Cerebellar nuclear complex (tissue), 1 donor: ENCODE data around the gene CPLANE2.

Experiments
- DNase-seq, 2 experiments: peaks; one replicate each; lab custom pipeline; 2025; lab: John Stamatoyannopoulos, UW

The CPLANE2 gene

DNA sequence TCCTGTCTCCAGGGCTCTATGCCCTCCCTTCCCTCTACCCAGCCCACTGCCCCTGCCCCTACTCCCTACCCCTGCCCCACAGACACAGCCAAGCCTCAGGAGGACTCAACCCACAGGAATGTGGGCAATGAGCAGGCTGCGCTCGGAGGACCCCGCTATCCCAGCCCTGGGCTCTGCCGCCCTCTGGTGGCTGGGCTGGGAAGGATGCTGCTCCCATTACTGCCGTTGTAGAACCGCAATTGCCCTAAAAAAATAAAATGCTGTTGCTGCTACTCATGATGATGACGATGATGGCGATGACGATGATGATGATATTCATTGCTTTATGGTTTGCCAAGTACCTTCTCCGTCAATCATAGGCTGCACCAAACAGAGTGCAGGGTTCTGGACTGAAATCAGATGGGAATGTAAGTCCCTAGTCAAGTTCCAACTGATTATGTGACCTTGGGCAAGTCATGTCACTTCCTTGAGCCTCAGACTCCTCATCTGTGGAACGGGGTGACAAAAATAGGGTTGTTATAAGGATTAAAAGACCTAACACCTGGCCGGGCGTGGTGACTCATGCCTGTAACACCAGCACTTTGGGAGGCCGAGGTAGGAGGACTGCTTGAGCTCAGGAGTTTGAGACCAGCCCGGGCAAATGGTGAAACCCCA lies 49.1 kb downstream of the CPLANE2 start:
- no peak for DNase-seq

DNA sequence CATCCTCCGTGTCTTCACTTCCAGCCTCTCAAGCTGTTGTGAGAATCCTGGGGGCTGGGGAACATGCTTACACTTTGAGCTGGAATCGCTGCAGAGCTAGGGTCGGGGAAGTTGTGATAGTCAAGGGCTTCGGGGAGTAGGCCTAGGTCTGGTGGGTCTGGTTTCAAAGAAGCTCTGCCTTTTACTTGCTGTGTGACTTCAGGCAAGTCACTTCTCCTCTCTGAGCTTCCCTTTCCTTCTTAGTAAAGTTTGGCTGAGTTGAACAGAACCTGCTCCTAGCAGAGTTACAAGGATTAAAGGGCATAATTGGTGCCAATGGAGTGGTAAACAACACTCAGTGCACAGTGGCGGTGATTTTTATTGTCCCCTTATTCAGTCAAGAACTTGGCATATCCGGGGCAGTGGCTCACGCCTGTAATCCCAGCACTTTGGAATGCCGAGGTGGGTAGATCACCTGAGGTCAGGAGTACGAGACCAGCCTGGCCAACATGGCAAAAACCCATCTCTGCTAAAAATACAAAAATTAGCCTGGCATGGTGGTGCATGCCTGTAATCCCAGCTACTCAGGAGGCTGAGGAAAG lies 50.2 kb downstream of the CPLANE2 start:
- no peak for DNase-seq

DNA sequence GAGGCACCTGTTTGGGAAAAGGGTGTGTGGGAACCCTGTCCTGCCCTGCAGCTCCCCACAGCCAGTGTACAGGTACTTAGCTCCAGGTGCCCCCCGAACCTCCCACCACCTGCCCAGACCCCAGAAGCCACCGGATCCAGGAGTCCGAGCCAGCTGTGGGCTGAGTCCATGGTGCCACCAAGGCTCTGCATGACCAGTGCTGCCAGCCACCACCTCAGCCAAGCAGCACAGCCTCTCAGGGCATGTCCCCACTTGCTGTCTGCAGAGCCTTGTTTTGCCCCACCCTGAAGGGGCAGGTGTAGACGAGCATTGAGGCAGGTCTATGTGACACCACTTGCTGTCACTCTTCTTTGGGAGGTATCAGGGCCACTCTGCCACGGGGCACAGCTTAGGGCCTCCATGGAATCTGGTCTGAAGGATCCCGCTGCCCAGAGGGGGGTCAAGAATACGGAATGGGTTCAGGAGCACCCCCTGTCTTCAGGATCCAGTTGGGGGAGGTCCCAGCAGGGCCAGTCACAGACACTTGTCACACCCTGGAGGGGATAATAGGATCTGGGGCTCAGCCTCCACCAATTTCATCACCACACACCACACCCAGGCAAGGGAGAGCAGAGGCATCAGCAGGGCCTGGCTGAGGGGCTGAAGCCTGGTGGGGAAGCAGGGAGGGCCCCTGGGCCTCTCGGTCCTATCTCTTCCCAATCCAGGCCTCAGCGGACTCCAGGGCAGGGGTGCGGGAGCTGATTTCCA lies 52.3 kb downstream of the CPLANE2 start:
- DNase-seq = no peak

DNA sequence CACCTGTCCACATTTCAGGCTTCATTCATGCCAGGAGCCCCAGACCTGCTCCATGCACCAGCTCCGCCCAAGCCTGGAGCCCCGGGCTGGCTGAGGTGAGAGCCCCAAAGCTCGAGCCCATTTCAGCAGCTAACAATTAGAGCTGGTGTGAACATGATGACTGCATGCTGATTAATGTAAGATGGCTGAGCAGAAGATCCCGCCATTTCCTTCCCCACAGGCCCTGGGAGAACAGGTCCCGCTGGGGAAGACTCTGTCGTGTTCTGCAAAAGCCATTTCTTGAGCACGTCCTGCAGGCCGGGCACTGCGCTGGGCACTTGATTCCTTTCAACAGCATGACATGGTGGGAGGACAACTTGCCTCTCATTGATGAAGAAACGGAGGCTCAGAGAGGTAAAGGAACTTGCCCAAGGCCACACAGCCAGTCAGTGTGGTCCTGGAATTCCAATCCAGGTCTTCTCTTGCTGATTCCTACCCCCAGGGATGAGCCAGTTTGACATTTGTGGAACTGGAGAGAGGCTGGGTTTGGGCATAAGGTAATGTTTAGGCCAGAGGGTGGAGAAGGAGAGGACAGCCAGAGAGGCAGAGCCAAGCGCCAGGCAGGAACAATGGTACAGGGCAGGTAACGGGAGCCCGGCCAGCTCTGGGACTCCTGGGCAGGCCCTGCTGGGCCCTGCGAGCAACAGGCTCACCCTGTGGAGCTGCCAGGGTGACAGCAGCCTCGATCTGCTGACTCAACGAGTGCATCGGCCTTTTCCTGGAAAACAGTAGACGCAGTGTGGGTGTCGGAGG lies 53.0 kb downstream of the CPLANE2 start:
- DNase-seq = no peak

DNA sequence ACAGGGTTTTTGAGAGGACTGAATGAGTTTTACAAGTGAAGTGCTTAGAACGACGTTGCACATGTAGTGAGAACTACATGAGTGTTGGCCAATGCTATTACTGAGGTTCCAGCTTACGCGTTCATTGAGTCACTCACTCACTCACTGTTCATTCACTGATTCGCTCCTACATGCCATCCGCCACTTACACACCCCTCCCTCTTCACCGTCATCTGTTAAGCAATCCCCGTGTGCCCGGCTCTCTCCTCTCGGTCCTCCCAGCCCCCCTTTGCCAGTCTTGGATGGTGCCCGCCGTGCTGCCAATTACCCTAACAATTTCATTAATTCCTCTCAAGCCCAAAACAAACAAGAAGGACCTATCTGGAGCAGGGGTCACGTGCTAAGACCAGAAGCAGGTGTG lies 53.8 kb downstream of the CPLANE2 start:
- no peak for DNase-seq

DNA sequence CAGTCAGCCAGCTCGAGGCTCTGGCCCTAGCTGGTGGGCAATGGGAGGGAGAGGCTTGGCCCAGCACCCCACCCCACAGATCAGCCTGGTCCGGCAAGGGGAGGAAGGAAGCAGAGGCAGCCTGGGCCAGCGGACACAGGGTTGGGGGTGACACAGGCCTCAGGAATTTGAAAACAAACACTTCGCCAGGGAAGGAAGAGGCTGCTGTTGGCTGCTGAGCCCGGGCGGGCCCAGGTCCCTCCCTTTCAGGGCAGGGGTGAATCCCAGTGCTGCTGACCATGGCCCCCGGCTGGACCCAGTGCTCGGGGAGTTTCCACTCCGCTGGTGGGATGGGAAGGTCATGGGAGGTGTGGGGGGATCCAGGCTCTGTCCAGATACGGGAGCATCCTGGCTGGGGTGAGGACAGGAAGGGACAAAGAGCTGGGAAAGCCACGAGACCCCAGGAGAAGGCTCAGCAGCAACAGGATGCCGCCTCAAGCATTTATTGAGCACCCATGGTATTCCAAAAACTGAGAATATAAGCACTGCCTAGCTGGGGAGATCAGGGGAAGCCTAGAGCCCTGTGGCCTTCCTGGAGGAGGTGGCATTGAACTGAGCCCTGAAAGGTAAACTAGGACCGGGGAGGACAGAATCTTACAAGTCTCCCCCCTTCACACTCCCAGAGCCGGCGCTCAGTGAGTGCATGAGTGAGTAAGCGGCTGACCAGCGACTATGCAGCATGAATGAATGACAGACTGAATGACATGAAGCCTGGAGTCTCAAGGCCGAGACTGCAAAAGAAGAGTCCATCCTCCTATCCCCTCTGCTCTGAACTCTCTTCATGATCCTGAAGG lies 54.9 kb downstream of the CPLANE2 start:
- DNase-seq = no peak
